Kasumi-1 (cell line): ENCODE measurements around the gene BNIPL.

Experiments
- DNase-seq, 2 experiments: peaks; one replicate each; lab custom pipeline; 2025; lab: John Stamatoyannopoulos, UW

The BNIPL gene

DNA sequence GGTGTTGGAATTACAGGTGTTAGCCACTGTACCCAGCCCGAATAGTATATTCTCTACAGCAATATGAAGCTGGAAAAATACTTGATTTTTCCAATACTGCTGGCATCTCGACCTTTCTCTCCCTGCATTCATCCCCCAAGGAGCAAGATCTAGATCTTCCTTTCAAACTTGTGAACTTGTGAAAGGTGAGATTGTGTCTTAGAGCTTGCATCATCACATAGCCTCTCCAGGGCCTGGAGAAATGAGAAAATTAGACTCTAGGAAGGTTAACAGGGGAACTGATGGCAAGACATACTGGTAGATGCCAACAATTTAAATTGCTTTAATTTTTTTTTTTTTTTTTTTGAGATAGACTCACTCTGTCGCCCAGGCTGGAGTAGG, 26.1 kb upstream of the BNIPL start:
- no peak for DNase-seq

DNA sequence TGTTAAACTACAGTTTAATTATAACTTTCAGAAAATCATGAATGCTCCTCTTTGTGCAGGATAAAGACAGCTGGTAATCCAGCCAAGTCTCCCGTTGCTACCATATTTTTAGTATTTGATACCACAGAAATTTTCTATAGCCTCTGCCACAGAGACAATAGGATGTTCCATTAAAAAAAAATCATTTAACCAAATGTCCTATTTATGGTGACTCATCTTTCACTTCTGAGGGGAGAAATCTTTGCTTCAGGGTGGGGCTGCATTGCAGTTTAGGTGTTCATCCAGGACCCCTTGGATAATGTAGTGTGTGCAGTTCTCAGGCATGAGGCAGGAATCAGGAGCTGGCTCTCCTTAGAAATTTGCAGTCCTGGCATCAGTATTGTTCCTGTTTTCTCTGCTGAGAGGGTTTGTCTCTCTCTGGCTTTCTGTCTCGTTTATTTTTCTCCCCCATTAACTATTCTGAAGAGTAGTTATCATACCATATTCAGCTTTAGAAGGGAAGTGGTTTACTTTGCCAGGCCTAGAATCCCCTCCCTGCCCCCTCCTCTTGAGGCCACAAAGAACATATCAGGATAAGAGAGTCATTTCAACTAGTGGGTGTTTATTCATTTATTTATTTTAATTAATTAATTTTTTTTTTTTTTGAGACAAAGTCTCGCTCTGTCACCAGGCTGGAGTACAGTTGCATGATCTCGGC, 25.1 kb upstream of the BNIPL start:
- peak; percentile 36 to 43 for DNase-seq

DNA sequence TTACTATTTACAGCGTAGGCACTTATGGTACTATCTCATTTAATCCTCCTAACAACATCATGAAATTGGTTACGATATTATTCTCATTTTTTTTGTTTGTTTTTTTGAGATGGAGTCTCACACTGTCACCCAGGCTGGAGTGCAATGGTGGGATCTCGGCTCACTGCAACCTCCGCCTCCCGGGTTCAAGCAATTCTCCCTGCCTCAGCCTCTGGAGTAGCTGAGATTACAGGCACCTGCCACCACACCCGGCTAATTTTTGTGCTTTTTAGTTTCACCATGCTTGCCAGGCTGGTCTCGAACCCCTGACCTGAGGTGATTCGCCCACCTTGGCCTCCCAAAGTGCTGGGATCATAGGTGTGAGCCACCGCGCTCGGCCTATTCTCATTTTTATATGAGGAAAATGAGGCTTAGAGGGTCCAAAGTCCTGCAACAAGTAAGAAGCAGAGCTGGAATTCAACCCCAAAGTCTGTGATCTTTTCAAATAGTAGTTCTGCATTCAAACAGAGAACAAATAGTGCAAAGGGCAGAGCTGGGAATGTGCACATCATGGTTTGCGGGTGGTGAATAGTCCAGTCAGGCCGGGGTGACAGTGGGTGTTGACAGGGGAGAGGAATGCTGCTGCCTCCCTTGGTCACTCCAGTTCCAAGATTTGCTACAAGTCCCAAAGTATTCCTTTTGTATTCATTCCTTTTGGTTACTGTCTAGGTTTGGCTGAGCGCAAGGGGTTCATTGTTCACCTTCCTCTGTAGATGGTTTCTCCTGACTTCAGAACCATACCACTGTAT, 23.5 kb upstream of the BNIPL start:
- no peak for DNase-seq

DNA sequence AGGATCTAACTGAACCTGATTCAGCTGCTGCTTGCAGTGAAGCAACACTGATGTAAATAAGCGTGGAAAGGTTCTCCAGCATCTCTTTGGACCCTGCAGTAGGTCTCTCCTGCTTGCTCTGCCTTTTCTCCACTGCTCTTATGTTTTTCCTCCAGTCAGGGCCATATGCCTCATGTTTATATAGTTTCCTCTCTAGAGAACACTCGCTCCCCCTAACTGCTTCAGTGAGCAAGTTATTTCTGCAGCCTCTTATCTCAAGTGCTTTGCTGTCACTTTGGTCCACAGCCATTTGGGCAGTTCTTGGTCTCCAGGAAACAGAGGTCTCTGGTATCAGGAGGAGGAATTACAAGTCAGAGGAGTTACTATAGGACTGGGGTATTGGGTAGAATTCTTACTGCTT, 22.9 kb upstream of the BNIPL start:
- DNase-seq, result no peak

DNA sequence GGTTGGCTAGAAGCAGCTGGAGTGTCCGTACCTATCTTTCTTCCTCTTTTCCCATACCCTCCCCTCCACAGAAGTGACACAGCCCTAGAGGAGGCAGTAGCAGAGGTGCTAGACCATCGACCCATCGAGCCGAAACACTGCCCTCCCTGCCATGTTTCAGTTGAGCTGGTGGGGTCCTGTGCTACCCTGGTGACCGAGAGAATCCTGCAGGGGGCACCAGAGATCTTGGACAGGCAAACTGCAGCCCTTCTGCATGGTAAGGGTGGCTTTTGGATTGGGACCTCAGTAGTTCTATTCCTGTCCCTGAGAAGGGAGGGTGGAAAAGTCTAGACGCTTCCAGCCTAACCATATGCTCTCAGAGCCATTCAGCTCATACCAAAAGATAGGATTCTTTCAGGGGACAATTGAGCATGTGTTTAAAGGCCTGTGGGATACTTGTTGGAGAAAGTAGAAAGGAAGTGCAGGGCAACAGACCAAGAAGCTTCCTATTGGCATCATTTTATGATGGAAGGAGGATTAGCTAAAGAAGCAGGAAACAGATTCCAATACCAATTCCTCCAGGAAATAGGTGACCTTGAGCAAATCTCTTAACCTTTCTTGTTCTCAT, 11.7 kb upstream of the BNIPL start:
- DNase-seq, result peak; percentile 75 to 77

DNA sequence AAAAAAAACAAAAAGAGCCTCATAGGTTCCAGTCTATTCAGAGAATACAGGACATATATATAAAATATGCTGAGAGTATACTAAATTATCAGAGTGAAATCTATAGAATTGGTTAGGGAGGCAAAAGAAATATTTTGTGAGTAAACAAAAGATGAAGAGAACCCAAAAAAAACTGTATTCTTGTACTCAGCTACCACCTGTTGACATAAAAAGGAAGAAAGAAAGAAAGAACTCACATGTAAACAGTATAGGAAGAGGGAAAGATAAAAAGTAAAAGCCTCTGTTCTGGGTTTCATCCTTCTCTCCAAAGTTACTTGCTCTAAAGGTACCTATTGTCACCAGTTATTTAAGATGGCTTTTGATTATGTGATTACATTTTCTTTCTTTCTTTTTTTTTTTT, 9.9 kb upstream of the BNIPL start:
- DNase-seq, result no peak

DNA sequence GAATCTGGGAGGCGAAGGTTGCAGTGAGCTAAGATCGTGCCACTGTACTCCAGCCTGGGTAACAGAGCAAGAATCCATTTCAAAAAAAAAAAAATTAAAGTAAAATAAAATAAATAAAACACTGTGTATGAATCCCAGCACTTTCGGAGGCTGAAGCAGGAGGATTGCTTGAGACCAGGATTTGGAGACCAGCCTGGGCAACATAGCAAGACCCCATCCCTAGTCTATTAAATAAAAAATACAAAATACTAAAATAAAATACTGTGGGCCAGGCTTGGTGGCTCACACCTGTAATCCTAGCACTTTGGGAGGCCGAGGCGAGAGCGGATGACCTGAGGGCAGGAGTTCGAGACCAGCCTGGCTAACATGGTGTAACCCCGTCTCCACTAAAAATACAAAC, 4.2 kb upstream of the BNIPL start:
- DNase-seq, result no peak

DNA sequence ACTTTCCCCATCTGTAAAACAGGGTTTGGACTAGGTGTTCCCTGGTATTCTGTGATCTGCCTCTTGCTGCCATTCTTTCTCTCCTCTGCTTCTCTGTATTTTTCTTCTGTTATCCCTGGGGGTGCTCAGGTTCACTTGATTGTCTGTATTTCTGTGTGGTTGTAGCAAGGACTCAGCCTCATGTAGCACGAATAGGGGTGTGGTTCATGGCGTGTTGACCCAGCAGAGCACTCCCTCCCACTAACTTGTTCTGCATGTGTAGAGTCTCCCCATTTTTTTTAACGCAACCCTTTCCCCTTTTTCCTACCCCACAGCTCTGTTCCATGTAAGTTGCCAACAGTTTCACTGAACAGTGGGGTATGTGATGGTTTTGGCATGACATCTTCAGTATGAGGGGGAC, 1.2 kb upstream of the BNIPL start:
- DNase-seq, result no peak

DNA sequence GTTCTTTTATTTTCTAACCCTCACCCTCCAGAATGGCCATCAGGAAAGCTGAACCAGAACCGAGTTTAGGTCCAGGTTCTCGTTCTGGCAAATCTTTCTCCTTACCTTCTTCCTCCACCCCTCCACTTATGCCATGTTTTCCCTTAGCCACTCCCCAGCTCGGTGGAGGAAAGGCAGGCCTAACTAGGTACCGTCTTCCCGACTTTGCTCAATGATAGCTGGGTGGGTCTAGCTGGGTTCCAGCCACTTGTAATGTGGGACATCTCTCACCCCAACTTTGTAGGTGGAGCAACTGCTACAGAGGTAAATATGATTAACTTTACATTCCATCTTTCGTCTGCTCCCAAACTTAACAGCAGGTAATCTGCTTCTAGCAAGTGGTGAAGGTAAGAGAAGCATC, 646 bp downstream of the BNIPL start:
- no peak for DNase-seq

DNA sequence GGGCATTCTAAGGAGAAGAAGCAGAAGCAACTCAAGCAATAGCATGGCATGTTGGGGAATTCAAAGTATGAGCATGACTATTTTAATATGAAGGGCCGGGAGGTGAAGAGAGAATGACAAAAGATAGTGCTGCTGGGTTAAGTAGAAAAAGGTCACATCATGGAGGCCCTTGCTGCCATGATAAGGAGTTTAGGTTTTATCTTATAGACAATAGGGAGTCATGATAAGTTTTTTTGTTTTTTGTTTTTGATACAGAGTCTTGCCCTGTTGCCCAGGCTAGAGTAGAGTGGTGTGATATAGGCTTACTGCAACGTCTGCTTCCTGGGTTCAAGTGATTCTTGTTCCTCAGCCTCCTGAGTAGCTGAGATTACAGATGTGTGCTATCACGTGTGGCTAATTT, 3.1 kb downstream of the BNIPL start:
- DNase-seq, result no peak

DNA sequence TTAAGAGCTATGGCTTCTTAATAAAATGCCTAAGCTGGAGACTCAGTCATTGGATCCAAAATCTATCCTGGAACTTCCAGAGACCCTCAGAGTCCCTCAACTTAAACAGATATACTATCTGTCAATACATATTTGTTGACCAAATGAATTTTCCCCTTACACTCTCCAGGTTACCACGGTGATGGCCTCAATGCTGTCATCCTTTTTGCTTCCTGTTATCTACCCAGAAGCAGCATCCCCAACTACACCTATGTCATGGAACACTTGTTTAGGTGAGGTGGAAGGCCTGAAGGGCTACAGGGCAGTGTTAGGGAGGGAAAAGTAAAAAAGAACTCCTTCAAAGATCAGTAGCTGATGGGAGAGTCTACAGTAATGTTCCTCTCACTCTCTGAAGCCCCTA, 6.8 kb downstream of the BNIPL start:
- no peak for DNase-seq

DNA sequence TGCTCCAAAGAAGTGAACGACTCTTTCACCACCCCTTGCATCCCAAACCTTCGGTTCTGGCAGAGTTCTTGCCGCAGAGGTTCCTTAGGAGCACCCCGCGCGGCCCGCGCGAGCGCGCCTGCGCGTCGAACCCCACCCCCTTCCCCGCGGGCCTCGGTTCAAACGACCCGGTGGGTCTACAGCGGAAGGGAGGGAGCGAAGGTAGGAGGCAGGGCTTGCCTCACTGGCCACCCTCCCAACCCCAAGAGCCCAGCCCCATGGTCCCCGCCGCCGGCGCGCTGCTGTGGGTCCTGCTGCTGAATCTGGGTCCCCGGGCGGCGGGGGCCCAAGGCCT, 11.2 kb downstream of the BNIPL start, which contains the start of gene C1orf56:
Gene C1orf56, plus strand, starts transcription at position 161 of the 334 bp plus-strand sequence. Its CDS starts 97 bp downstream, at position 258.
- peak in 1 of 2 experiments; percentile 51 for DNase-seq

DNA sequence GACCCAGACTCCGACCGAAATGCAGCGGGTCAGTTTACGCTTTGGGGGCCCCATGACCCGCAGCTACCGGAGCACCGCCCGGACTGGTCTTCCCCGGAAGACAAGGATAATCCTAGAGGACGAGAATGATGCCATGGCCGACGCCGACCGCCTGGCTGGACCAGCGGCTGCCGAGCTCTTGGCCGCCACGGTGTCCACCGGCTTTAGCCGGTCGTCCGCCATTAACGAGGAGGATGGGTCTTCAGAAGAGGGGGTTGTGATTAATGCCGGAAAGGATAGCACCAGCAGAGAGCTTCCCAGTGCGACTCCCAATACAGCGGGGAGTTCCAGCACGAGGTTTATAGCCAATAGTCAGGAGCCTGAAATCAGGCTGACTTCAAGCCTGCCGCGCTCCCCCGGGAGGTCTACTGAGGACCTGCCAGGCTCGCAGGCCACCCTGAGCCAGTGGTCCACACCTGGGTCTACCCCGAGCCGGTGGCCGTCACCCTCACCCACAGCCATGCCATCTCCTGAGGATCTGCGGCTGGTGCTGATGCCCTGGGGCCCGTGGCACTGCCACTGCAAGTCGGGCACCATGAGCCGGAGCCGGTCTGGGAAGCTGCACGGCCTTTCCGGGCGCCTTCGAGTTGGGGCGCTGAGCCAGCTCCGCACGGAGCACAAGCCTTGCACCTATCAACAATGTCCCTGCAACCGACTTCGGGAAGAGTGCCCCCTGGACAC, 11.7 kb downstream of the BNIPL start:
- DNase-seq, result peak; percentile 74 to 79

DNA sequence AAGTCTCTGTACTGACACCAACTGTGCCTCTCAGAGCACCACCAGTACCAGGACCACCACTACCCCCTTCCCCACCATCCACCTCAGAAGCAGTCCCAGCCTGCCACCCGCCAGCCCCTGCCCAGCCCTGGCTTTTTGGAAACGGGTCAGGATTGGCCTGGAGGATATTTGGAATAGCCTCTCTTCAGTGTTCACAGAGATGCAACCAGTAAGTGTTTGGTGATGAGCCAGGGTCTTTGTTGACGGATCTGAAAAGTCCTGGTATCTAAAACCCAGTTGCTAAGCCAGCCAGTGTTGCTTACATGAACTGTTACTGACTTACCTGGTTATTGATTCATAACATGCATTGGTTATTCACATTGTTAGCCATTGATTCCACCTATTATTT, 12.3 kb downstream of the BNIPL start:
- DNase-seq, result no peak

DNA sequence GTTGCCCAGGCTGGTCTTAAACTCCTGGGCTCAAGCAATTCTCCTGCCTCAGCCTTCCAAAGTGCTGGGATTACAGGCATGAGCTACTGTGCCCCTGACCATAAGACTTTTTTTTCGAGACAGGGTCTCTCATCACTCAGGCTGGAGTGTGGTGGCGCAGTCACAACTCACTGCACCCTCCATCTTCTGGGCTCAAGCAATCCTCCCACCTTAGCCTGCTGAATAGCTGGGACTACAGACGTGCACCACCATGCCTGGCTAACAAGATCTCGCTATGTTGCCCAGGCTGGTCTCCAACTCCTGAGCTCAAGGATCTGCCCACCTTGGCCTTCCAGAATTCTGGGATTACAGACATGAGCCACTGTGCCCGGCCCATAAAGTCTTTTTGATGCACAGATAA, 13.1 kb downstream of the BNIPL start:
- no peak for DNase-seq

DNA sequence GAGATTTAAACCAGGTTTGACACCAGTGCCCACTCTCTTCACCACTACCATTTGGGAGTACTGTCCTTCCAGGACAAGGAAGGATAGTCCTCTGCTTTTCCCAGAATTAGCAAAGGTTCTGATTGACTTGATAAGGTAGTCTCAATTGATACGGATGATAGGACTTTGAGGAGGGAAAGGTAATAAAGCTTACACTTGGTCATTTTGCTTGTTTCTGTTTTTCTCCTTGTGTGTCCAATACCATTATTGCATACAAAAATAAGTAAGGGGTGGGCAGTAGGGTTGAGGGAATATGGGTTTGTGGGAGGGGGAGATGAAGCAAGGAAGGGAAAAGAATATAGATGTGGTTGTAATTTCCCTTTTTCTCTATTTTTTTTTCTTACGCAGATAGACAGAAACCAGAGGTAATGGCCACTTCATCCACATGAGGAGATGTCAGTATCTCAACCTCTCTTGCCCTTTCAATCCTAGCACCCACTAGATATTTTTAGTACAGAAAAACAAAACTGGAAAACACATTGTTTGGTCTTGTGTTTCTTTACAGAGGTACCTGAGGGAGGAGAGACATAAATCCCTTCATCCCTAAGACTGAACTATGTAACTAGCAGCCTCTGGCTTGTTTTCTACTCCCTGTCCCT, 13.8 kb downstream of the BNIPL start:
- no peak for DNase-seq

DNA sequence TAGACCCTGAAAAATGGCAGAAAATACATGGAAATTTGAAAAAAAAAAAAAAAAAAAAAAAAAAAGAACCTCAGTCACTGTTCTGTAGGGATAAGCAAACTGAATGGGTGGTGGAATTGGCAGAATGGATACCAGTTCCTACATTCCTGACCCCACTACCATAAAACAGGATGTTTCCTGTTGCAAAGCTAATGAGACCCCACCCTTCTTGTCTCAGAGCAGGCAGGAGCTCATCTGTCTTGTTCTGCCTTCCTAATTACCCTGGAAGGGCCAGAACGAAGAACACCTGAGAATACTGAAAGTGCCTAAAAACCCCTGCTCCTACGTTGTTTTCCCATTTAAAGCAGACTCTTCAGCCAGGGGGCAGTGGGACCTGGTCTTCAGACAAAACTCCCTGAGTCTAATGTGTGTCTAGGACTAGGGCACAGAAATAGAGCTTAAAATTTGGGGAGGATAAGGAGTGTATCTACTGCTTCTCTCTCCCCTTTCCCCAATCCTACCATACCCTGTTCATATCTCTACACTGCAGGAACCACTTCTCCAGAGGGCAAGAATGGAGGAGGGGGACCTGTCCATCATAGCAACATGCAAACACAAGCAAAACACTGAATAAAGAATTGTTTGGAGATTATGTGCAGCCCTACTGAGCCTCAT, 15.1 kb downstream of the BNIPL start:
- no peak for DNase-seq

DNA sequence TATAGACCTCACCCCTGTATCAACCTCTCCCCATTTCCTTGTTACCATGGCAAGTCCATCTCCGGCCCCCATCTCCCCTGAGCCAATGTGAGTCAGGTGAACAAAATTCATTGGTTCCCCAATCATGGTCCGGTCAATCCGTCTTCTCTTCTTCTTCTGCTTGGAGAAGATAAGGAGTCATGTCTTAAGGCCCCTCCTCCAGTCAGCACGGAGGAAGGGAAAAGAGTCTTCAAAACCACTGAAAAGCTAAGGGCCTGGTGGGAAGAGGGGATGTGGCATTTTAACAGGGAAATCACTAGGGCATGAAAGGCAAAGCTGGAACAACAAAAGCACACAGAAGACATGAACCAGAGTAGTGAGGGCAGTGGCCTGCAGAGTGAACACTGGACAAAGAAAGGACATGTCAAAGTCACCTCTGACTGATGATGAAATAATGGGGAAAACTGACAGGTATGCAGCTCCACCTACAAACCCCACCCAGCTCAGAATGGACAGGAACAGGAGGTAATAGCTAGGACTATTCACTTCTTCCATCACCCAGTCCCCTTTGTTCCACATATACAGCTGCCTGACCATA, 18.7 kb downstream of the BNIPL start:
- no peak for DNase-seq

DNA sequence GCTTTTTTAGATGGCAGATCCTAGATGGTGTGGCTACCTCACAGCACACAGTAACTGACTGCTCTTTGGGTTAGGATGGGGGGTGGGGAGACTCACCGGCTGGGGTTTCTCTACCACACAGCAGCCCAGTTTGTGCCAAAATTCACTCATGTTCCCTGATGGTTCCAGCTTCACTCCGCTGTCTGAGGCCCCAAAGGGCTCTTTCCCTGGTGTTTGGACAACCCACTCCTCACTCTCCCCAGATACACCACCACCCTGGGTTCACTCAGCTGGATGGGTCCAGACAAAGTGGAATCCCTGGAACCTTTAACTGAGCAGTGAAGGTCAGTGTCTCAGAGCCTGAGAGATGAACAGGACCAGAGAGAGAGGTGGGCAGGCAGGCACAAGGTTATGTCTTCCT, 19.2 kb downstream of the BNIPL start:
- no peak for DNase-seq

DNA sequence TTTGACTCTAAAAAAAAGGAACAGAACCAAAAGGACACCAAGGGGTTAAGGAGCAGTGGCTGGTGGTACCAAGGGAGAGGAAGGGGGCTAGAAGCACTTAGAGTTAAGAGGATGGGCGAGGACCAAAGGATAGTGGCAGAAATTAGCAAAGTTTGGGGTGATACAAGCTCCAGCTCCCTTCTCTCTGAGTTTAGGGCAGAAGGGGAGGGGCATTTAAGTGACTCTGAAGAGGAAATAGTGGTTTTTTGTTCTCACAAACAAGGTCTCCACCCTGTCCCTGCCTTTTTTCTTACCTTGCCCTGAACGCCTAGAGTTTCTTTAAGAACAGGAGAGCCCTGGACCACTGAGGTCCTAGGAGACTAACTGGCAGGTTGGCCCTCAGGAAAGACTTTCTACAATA, 19.8 kb downstream of the BNIPL start:
- peak; percentile 28 to 42 for DNase-seq

DNA sequence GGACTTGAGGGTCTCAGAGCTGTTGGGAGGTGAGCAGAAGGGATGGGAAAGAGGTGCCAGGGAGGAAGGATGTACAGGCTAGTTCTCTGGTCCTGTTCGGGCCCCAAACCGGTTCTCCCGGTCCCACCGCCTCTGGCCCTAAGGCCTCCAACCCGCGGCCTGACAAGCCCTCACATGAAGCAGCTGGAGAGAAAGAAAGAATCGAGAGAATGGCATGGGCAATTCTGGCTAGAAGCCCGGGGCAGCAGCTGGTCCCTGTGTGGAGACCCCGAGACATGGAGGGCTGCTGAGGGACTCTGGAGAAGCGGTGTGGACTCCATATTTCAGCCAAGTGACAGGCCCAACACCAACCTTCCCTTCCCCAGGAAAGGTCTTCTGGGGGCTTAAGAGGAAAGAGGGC, 22.3 kb downstream of the BNIPL start:
- DNase-seq, result no peak
